ENCODE results near the gene FARP1. TPM values are rescaled to one million over a fixed set of nuclear protein-coding genes. Genes with fewer than 3 reads are reported as not detected.

The FARP1 gene
- total RNA-seq, 2 experiments from 2014 or later, result not detected

- no peaks in the 10 kb centered on the region for H3K4me1 ChIP-seq (ENCODE audit: insufficient read depth, low read length, poor library complexity, severe bottlenecking)
- H3K79me2 ChIP-seq (ENCODE audit: insufficient read depth, low read depth, low read length), result no peaks in the 10 kb centered on the region
- H3K4me2 ChIP-seq (ENCODE audit: low read length), result no peak overlapping the region
- TF ChIP-seq CTCF (conservative IDR thresholded peaks at IDR 0.05; ENCODE audit: low read length) (no peak), EZH2phosphoT487 (IDR thresholded peaks at IDR 0.05; ENCODE audit: borderline replicate concordance, low read depth, low read length) (no peak)
- ChIA-PET POLR2A (no interaction called here), CTCF (ENCODE audit: unreplicated experiment) (no interaction called here)
- intact Hi-C loops (cut with micrococcal nuclease; ENCODE audit: unreplicated experiment), result no loop called here
- no peak overlapping the region for H2AFZ ChIP-seq (ENCODE audit: low read length)
- H3K27ac ChIP-seq (ENCODE audit: low read depth, low read length, poor library complexity, severe bottlenecking), result no peak overlapping the region
- BruUV-seq (replicated peaks), result no TSS peak
- H3K36me3 ChIP-seq (ENCODE audit: insufficient read depth, low read length), result no peaks in the 10 kb centered on the region
- H3K9me2 ChIP-seq (ENCODE audit: insufficient read depth, low read length), result no peaks in the 10 kb centered on the region
- no peaks in the 10 kb centered on the region for H4K20me1 ChIP-seq (ENCODE audit: insufficient read depth, low read length)
- no peak for DNase-seq (ENCODE audit: low spot score)
- H3K9me3 ChIP-seq (ENCODE audit: low read length), result no peaks in the 10 kb centered on the region
- H3K4me3 ChIP-seq (ENCODE audit: low read depth, low read length, poor library complexity, severe bottlenecking), result no peak overlapping the region
Observed at GRCh38 chr13:98157188-98157587, 14.3 kb downstream of the FARP1 start.

GRCh38 chr13:98157609-98158008 is 14.7 kb downstream of the FARP1 start:
- no TSS peak for BruUV-seq (replicated peaks)
- POLR2A ChIA-PET, result no interaction called here
- Histone ChIP-seq H3K9me3 (ENCODE audit: low read length) (no peaks in the 10 kb centered on the region), H3K79me2 (ENCODE audit: insufficient read depth, low read depth, low read length) (no peaks in the 10 kb centered on the region), H3K4me1 (ENCODE audit: insufficient read depth, low read length, poor library complexity, severe bottlenecking) (no peaks in the 10 kb centered on the region), H3K27ac (ENCODE audit: low read depth, low read length, poor library complexity, severe bottlenecking) (no peak overlapping the region), H4K20me1 (ENCODE audit: insufficient read depth, low read length) (no peaks in the 10 kb centered on the region), H2AFZ (ENCODE audit: low read length) (no peak overlapping the region), H3K4me3 (ENCODE audit: low read depth, low read length, poor library complexity, severe bottlenecking) (no peak overlapping the region), H3K36me3 (ENCODE audit: insufficient read depth, low read length) (no peaks in the 10 kb centered on the region), H3K9me2 (ENCODE audit: insufficient read depth, low read length) (no peaks in the 10 kb centered on the region), H3K4me2 (ENCODE audit: low read length) (no peak overlapping the region)
- CTCF ChIA-PET (ENCODE audit: unreplicated experiment), result no interaction called here
- no peak for DNase-seq (ENCODE audit: low spot score)
- intact Hi-C loops (cut with micrococcal nuclease; ENCODE audit: unreplicated experiment), result no loop called here
- TF ChIP-seq EZH2phosphoT487 (IDR thresholded peaks at IDR 0.05; ENCODE audit: borderline replicate concordance, low read depth, low read length), result no peak

- Histone ChIP-seq H3K36me3 (ENCODE audit: insufficient read depth, low read length) (no peaks in the 10 kb centered on the region), H3K4me2 (ENCODE audit: low read length) (no peak overlapping the region), H3K27ac (ENCODE audit: low read depth, low read length, poor library complexity, severe bottlenecking) (no peak overlapping the region), H3K9me3 (ENCODE audit: low read length) (no peaks in the 10 kb centered on the region), H2AFZ (ENCODE audit: low read length) (no peak overlapping the region), H3K79me2 (ENCODE audit: insufficient read depth, low read depth, low read length) (no peaks in the 10 kb centered on the region), H4K20me1 (ENCODE audit: insufficient read depth, low read length) (no peaks in the 10 kb centered on the region), H3K4me1 (ENCODE audit: insufficient read depth, low read length, poor library complexity, severe bottlenecking) (no peaks in the 10 kb centered on the region), H3K9me2 (ENCODE audit: insufficient read depth, low read length) (no peaks in the 10 kb centered on the region), H3K4me3 (ENCODE audit: low read depth, low read length, poor library complexity, severe bottlenecking) (no peak overlapping the region)
- intact Hi-C loops (cut with micrococcal nuclease; ENCODE audit: unreplicated experiment), result no loop called here
- ChIA-PET POLR2A (interaction anchor here (0.6 kb wide), 1 partner anchor 20 kb away, joined by 3 read pairs; no protein-coding TSS in a partner anchor), CTCF (ENCODE audit: unreplicated experiment) (no interaction called here)
- BruUV-seq (replicated peaks), result no TSS peak
- DNase-seq (ENCODE audit: low spot score), result no peak
- no peak for TF ChIP-seq CTCF (conservative IDR thresholded peaks at IDR 0.05; ENCODE audit: low read length)
- TF ChIP-seq EZH2phosphoT487 (IDR thresholded peaks at IDR 0.05; ENCODE audit: borderline replicate concordance, low read depth, low read length), result no peak
Observed at GRCh38 chr13:98158172-98158899, 15.4 kb downstream of the FARP1 start.
